ENCODE data around the gene TXNIP. TPM values are rescaled to one million over a fixed set of nuclear protein-coding genes. Genes with fewer than 3 reads are reported as not detected.

The TXNIP gene, protein sequence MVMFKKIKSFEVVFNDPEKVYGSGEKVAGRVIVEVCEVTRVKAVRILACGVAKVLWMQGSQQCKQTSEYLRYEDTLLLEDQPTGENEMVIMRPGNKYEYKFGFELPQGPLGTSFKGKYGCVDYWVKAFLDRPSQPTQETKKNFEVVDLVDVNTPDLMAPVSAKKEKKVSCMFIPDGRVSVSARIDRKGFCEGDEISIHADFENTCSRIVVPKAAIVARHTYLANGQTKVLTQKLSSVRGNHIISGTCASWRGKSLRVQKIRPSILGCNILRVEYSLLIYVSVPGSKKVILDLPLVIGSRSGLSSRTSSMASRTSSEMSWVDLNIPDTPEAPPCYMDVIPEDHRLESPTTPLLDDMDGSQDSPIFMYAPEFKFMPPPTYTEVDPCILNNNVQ
- polyA plus RNA-seq: 3.5 TPM in 2 replicates

DNA sequence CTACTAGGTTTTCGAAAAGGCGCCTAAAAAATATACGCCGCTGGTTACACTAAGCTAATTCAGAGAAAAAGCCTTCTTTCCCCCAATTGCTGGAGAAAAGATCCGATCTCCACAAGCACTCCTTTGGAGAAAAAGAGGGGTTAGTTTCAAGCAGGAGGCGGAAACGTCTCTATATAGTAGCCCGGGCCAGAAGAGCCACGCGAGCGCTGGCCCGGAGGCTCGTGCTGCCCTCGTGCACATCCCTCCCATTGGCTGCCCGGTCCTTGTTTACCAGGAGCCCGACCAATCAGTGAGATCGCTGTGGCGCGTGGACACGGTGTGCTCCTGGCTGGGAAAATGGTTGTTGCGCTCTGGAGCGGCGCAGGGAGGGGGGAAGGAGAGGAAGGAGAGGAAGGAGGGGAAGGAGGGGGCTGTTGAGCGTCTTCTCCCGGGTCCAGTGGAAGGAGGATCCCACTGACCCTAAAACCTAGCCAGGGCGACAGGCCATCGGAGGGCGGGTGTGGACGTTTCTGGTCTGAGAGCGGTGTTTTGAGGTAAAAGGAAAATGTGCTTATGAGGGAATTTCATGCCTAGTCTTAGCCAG is at the start of gene TXNIP:
Gene TXNIP (minus strand): TSS at position 147 of the 583 bp plus-strand sequence. CDS start 313 bp downstream, outside the sequence.

DNA sequence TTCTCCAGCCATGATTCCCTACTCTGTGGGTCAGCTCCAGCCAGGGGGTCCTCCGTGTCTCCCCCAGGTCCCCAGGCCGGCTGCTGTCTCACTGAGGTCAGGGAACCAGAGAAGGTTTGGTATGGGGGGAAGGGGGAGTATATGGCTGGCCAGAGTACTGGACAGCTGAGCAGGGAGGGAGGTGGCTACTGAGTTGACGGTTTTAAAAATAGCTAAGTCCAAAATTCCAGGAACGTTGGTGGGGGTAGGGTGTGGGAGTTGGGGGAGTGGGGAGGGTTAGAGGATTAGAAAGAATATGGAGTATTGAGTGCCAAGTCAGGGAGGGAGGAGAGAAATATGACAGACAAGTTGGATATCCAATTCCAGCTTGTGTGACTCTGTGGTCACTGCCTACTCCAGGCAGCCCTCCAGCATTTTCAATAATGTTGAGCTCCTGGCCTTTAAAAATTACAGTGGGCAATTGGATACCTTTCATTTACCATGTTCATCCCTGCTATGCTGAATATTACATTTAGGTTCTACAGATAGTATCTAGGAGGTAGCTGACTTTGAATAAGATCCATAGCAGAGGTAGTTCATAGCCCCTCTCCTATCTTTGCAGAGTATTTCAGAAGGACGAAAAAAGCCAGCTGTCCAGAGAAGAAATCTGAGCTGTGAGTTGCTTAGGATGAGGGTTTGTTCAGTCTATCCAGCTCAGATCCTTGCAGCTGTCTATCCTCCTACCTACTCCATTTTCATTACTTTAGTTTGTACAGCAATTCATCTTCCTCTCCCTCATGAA is 25.4 kb upstream of the TXNIP start, which contains the start of gene HJV:
Gene HJV (minus strand): TSS at position 114 of the 781 bp plus-strand sequence. CDS start 1,504 bp downstream, outside the sequence.

DNA sequence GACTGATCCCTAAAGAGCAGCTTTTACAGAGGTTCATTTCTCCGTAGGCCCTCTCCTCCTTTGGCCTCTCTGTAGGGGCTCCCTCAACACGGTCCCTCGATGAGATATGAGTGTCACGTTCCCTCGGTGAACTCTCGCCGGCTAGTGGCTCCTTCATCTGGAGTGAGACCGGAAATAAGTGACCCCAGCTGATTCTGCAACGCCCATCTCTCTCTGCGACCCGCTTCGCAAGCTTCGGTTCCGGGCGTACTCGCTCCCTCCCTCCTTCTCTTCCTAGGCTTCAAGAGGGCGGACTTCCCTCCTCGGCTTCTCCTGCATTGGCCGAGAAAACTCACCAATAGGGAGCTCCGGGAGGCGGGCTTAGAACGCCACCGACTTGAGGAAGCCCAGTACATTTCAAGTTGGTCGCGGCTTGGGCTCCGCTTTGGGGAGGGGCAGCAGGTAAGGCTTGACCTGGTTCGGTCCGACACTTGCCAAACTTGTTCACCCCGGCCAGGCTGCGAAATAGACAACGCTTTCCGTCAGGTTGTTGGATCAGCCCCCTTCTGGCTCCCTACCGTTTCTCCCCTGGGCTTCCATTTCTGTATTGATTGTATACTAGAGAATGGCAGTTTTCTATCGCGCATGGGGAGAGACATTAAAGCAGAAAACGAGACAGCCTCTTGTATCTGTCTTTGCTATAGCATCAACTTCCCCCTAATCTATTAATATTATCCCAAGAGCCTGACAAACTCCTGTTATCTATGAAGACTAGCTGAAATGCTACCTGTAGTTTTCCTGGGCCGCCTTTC is 31.9 kb downstream of the TXNIP start, which contains the start of the genes ANKRD34A and POLR3GL:
Gene ANKRD34A (minus strand): TSS at position 248 of the 791 bp plus-strand sequence. CDS start 2,816 bp downstream, outside the sequence.
Gene POLR3GL (plus strand): TSS at position 363 of the 791 bp plus-strand sequence. CDS start 10,176 bp downstream, outside the sequence.

DNA sequence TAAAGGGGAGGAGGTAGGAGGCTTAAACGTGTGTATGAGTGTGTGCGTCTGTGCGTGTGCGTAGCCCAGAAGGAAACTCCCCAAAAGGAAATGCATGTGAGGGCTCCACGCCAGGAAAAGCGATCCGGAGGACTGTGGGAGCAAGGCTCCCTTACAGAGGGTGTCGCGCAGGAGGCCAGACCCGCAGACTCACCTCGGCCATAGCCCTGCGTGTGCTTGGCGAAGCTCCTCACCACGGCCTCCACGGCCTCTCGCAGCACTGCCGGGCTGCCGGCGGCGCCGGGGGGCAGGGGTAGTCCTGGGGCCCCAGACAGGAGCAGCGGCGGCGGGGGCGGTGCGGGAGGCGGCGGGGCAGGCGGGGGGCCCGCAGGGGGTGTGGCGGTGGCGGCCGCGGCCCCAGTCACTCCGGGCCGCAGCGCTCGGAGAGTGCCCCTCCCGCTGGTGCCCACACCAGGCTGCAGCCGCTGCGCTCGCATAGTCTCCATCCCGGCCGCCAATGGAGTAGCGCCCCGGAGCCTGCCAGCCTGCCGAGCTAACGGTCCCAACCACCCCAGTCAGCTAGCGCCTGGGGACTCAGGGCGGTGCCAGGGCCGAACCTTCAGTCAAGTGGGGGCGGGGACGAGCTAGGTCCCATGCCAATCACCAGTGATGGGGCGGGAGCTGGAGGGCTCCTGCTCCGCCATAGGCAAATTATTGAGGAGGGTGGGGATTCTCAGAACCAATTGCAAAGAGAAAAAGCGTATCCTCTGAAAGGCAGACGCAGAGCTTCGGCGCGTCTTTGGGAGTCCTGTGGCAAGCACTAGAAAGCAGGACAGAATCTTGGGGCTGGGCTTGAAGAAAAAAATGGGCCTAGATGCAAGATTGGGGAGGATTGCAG is 38.7 kb downstream of the TXNIP start, which contains the start of gene LIX1L:
Gene LIX1L (minus strand): TSS at position 575 of the 877 bp plus-strand sequence. CDS start 90 bp downstream, at position 485.

Other genes starting within 250 kb of the TXNIP start
- 23.5 and 29.4 TPM in 2 replicates for gene RNF115, start 172.5 kb downstream of the TXNIP start, polyA plus RNA-seq
- gene POLR3C, start 172.4 kb downstream of the TXNIP start, polyA plus RNA-seq: 19.4 and 20.0 TPM in 2 replicates
- 3.6 and 6.9 TPM in 2 replicates for gene NUDT17, start 150.9 kb downstream of the TXNIP start, polyA plus RNA-seq
- 3.3 and 4.2 TPM in 2 replicates for gene PIAS3, start 137.5 kb downstream of the TXNIP start, polyA plus RNA-seq
- 0.39 and 0.78 TPM in 2 replicates for gene ANKRD35, start 110.7 kb downstream of the TXNIP start, polyA plus RNA-seq
- not detected in 2 replicates for gene ITGA10, start 86.5 kb downstream of the TXNIP start, polyA plus RNA-seq
- gene PEX11B, start 77.9 kb downstream of the TXNIP start, polyA plus RNA-seq: 32.0 and 43.8 TPM in 2 replicates
- gene RBM8A, start 69.1 kb downstream of the TXNIP start, polyA plus RNA-seq: 152 and 224 TPM in 2 replicates
- gene LIX1L, start 38.6 kb downstream of the TXNIP start, polyA plus RNA-seq: 3.5 and 4.9 TPM in 2 replicates
- gene ANKRD34A, start 32.0 kb downstream of the TXNIP start, polyA plus RNA-seq: 8.1 and 10.7 TPM in 2 replicates
- 3.6 and 11.6 TPM in 2 replicates for gene POLR3GL, start 31.9 kb downstream of the TXNIP start, polyA plus RNA-seq
- gene HJV, start 25.2 kb upstream of the TXNIP start, polyA plus RNA-seq: not detected in 2 replicates
- gene NBPF10, start 148.2 kb upstream of the TXNIP start, polyA plus RNA-seq: 0.46 and 0.77 TPM in 2 replicates
- gene NOTCH2NLA, start 232.4 kb upstream of the TXNIP start, polyA plus RNA-seq: 16.2 and 24.2 TPM in 2 replicates